CD14-positive monocyte (primary cell): ENCODE data around the gene CCDC88A. TPM values are rescaled to one million over a fixed set of nuclear protein-coding genes. Genes with fewer than 3 reads are reported as not detected.
"Not testable (repeated sequence)": the region's sequence is repeated elsewhere in the genome, so short reads cannot be mapped to it uniquely, and the experiment has no call there.

ENCODE experiments used
- DNase-seq, 3 donors: peaks; one replicate each; pipeline ENCODE4 v3.0.0-alpha.2; 2011 to 2022
- H2AFZ ChIP-seq: 2 replicates; pipeline ENCODE4 v1.6.0; 2012; ENCODE audit warnings: mild to moderate bottlenecking, low read depth, low read length, inconsistent platforms; ENCODE audit not compliant: insufficient read depth, poor library complexity, severe bottlenecking
- H3K27ac ChIP-seq, 2 donors: 1 replicate in 1 of 2; 2 replicates in 1 of 2; pipeline ENCODE4 v1.5.1; 2012 to 2013; ENCODE audit warnings: low read length in 2 of 2, control low read depth in 1 of 2, inconsistent platforms in 1 of 2, low read depth in 1 of 2, mild to moderate bottlenecking in 1 of 2
- H3K27me3 ChIP-seq, 2 donors: one replicate each; pipeline versions ENCODE4 v1.6.0 to v1.6.1; 2011 to 2013; ENCODE audit warnings: low read length in 2 of 2; ENCODE audit not compliant: control insufficient read depth in 2 of 2, insufficient read depth in 2 of 2
- H3K36me3 ChIP-seq, 2 donors: replicated peaks in 1 of 2; 1 replicate in 1 of 2; 2 replicates in 1 of 2; pipeline versions ENCODE4 v1.5.1 to v1.6.1; 2012 to 2013; ENCODE audit warnings: low read length in 2 of 2, control low read depth in 1 of 2, inconsistent platforms in 1 of 2, mild to moderate bottlenecking in 1 of 2; ENCODE audit not compliant: insufficient read depth in 2 of 2, control insufficient read depth in 1 of 2
- H3K4me1 ChIP-seq, 2 donors: 1 replicate in 1 of 2; 2 replicates in 1 of 2; pipeline versions ENCODE4 v1.5.1 to v1.6.1; 2012 to 2013; ENCODE audit warnings: low read length in 2 of 2, control low read depth in 1 of 2, inconsistent platforms in 1 of 2, mild to moderate bottlenecking in 1 of 2, moderate library complexity in 1 of 2; ENCODE audit not compliant: insufficient read depth in 2 of 2, control insufficient read depth in 1 of 2
- H3K4me2 ChIP-seq: replicated peaks from 2 replicates; pipeline ENCODE3; 2012; ENCODE audit warnings: low read length, moderate library complexity, mild to moderate bottlenecking; ENCODE audit not compliant: poor library complexity, severe bottlenecking; ENCODE audit errors: extremely low read depth
- H3K4me3 ChIP-seq, 3 experiments: fragments of 200-600 bp in 1 of 3; sonication (generic) in 1 of 3; replicated peaks in 1 of 3; 1 replicate in 2 of 3; 2 replicates in 1 of 3; pipeline ENCODE4 v1.5.1; 2011 to 2013; ENCODE audit warnings: low read length in 3 of 3, mild to moderate bottlenecking in 3 of 3, control low read depth in 2 of 3, low read depth in 2 of 3, inconsistent platforms in 1 of 3, moderate library complexity in 1 of 3
- H3K79me2 ChIP-seq: 2 replicates; pipeline ENCODE4 v1.6.0; 2012; ENCODE audit warnings: mild to moderate bottlenecking, control low read depth, inconsistent platforms, low read length, moderate library complexity; ENCODE audit not compliant: insufficient read depth
- H3K9ac ChIP-seq: 2 replicates; pipeline ENCODE4 v1.6.0; 2017; ENCODE audit warnings: low read length, mild to moderate bottlenecking; ENCODE audit not compliant: insufficient read depth, poor library complexity, severe bottlenecking
- H3K9me3 ChIP-seq, 2 donors: replicated peaks in 1 of 2; 1 replicate in 1 of 2; 2 replicates in 1 of 2; pipeline versions ENCODE4 v1.5.1 to v1.6.1; 2012 to 2013; ENCODE audit warnings: low read length in 2 of 2, control low read depth in 1 of 2; ENCODE audit not compliant: control insufficient read depth in 1 of 2, insufficient read depth in 1 of 2
- H4K20me1 ChIP-seq: 2 replicates; pipeline ENCODE4 v1.6.0; 2012; ENCODE audit warnings: mild to moderate bottlenecking, low read length, control low read depth, moderate library complexity; ENCODE audit not compliant: insufficient read depth
- H3K27ac Mint-ChIP-seq, 7 donors: one replicate each; pipeline ENCODE4 v1.8.0; 2020; ENCODE audit warnings: mild to moderate bottlenecking in 7 of 7, mixed read lengths in 7 of 7, moderate library complexity in 6 of 7, inconsistent platforms in 2 of 7
- H3K27me3 Mint-ChIP-seq, 3 donors: one replicate each; pipeline ENCODE4 v1.8.0; 2021 to 2022; ENCODE audit warnings: low read depth in 3 of 3, mild to moderate bottlenecking in 3 of 3, mixed read lengths in 3 of 3, moderate library complexity in 3 of 3, inconsistent platforms in 1 of 3
- H3K36me3 Mint-ChIP-seq, 2 donors: one replicate each; pipeline ENCODE4 v1.8.0; 2020; ENCODE audit warnings: mixed read lengths in 2 of 2, inconsistent platforms in 1 of 2, mild to moderate bottlenecking in 1 of 2
- H3K4me1 Mint-ChIP-seq: one replicate; pipeline ENCODE4 v1.8.0; 2020; ENCODE audit warnings: mild to moderate bottlenecking, mixed read lengths
- H3K4me3 Mint-ChIP-seq, 2 donors: one replicate each; pipeline ENCODE4 v1.8.0; 2020; ENCODE audit warnings: mild to moderate bottlenecking in 2 of 2, mixed read lengths in 2 of 2, moderate library complexity in 1 of 2
- H3K9me3 Mint-ChIP-seq, 7 donors: one replicate each; pipeline ENCODE4 v1.8.0; 2020 to 2022; ENCODE audit warnings: mixed read lengths in 7 of 7, mild to moderate bottlenecking in 6 of 7, moderate library complexity in 6 of 7, inconsistent platforms in 2 of 7
- CTCF ChIP-seq: fragments of 200-600 bp; IDR thresholded peaks from one replicate; pipeline ENCODE4 v1.8.0; 2022; ENCODE audit warnings: antibody characterized with exemption, mild to moderate bottlenecking
- WGBS: methylation state at CpG from one replicate; pipeline ENCODE4 v1.1.5; 2013; ENCODE audit warnings: missing lambda C conversion rate; ENCODE audit not compliant: insufficient coverage; 5-methylcytosine and 5-hydroxymethylcytosine counted together
- intact Hi-C, 2 donors: fragments of 100-400 bp; cut with micrococcal nuclease; formaldehyde crosslinking; loops; one replicate each; pipeline versions ENCODE4 v1.15.0 to v1.15.1; 2023
- polyA plus RNA-seq, 3 donors: library from polyadenylated mRNA; depleted of rRNA in 1 of 3; unstranded in 2 of 3; stranded (reverse) in 1 of 3; fragments of 300-500 nt in 2 of 3; fragments of >200 nt in 1 of 3; fragmentation: Illumina TruSeq in 2 of 3; gene quantifications; 1 replicate in 2 of 3; 2 replicates in 1 of 3; pipeline ENCODE4 v1.2.3, GENCODE V29; 2012 to 2021

CCDC88A gene
- polyA plus RNA-seq, 3 donors = 9.9 to 57.1 (median 17.9) TPM

GRCh38 chr2:55451699-55452098 is 32.0 kb upstream of the CCDC88A start:
- H3K4me1 Mint-ChIP-seq = no peaks in the 10 kb centered on the region
- intact Hi-C loops = no loop called here
- H3K9me3 ChIP-seq = no peaks in the 10 kb centered on the region
- no peak overlapping the region for H3K4me2 ChIP-seq
- no peak overlapping the region for H2AFZ ChIP-seq
- no peak overlapping the region for H3K27ac Mint-ChIP-seq
- no peaks in the 10 kb centered on the region for H3K36me3 ChIP-seq
- DNase-seq = no peak
- WGBS = 29% methylated on average over 1 of the region's 2 CpGs
- H3K36me3 Mint-ChIP-seq = no peaks in the 10 kb centered on the region
- no peak overlapping the region for H3K9ac ChIP-seq
- TF ChIP-seq CTCF = no peak
- no peak overlapping the region for H3K4me3 Mint-ChIP-seq
- H3K9me3 Mint-ChIP-seq = peaks cover 0 to 2% (median 0%) of the 10 kb centered on the region in 7 donors
- no peak overlapping the region for H3K27ac ChIP-seq
- H3K27me3 ChIP-seq = no peaks in the 10 kb centered on the region
- H4K20me1 ChIP-seq = no peaks in the 10 kb centered on the region
- H3K27me3 Mint-ChIP-seq = peaks cover 0 to 4% (median 3%) of the 10 kb centered on the region in 3 donors
- no peaks in the 10 kb centered on the region for H3K4me1 ChIP-seq
- no peaks in the 10 kb centered on the region for H3K79me2 ChIP-seq
- H3K4me3 ChIP-seq = no peak overlapping the region

GRCh38 chr2:55450014-55450413 is 30.4 kb upstream of the CCDC88A start:
- H3K36me3 ChIP-seq, H3K4me3 Mint-ChIP-seq, H3K27me3 ChIP-seq, H3K9ac ChIP-seq, H3K27ac ChIP-seq, H3K27ac Mint-ChIP-seq, H3K9me3 Mint-ChIP-seq, H3K9me3 ChIP-seq, H3K79me2 ChIP-seq, H3K4me1 Mint-ChIP-seq, H4K20me1 ChIP-seq, H3K4me2 ChIP-seq, intact Hi-C loops, H3K4me3 ChIP-seq, DNase-seq, H3K36me3 Mint-ChIP-seq, H2AFZ ChIP-seq, H3K27me3 Mint-ChIP-seq, H3K4me1 ChIP-seq: not testable (repeated sequence)
- no CpG with 5 or more reads among the region's 3 CpGs for WGBS

- H3K9me3 ChIP-seq, intact Hi-C loops, H3K27me3 Mint-ChIP-seq, DNase-seq, H3K9ac ChIP-seq, H3K27ac Mint-ChIP-seq, H3K36me3 ChIP-seq, H4K20me1 ChIP-seq, H3K4me3 ChIP-seq, H2AFZ ChIP-seq, H3K4me1 ChIP-seq, H3K27ac ChIP-seq, H3K79me2 ChIP-seq, H3K27me3 ChIP-seq, H3K4me1 Mint-ChIP-seq, H3K4me2 ChIP-seq, H3K36me3 Mint-ChIP-seq, H3K4me3 Mint-ChIP-seq: not testable (repeated sequence)
- peaks cover 1 to 23% (median 6%) of the 10 kb centered on the region in 7 donors for H3K9me3 Mint-ChIP-seq
- 93% methylated on average over 13 of the region's 29 CpGs for whole genome bisulfite sequencing
These were observed 22.5 kb upstream of the CCDC88A start for GRCh38 chr2:55442045-55442760.
